T-helper 1 cell (primary cell): ENCODE measurements around the gene WDR6.

ENCODE experiments used
- DNase-seq, 5 donors: peaks; one replicate each; pipeline ENCODE4 v3.0.0-alpha.2; 2012 to 2020
- total RNA-seq, 4 donors: gene quantifications; one replicate each; lab custom pipeline; 2026; lab: John Stamatoyannopoulos, UW

WDR6 gene, protein sequence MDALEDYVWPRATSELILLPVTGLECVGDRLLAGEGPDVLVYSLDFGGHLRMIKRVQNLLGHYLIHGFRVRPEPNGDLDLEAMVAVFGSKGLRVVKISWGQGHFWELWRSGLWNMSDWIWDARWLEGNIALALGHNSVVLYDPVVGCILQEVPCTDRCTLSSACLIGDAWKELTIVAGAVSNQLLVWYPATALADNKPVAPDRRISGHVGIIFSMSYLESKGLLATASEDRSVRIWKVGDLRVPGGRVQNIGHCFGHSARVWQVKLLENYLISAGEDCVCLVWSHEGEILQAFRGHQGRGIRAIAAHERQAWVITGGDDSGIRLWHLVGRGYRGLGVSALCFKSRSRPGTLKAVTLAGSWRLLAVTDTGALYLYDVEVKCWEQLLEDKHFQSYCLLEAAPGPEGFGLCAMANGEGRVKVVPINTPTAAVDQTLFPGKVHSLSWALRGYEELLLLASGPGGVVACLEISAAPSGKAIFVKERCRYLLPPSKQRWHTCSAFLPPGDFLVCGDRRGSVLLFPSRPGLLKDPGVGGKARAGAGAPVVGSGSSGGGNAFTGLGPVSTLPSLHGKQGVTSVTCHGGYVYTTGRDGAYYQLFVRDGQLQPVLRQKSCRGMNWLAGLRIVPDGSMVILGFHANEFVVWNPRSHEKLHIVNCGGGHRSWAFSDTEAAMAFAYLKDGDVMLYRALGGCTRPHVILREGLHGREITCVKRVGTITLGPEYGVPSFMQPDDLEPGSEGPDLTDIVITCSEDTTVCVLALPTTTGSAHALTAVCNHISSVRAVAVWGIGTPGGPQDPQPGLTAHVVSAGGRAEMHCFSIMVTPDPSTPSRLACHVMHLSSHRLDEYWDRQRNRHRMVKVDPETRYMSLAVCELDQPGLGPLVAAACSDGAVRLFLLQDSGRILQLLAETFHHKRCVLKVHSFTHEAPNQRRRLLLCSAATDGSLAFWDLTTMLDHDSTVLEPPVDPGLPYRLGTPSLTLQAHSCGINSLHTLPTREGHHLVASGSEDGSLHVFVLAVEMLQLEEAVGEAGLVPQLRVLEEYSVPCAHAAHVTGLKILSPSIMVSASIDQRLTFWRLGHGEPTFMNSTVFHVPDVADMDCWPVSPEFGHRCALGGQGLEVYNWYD
- 118 to 211 (median 183) reads per million in 4 donors for total RNA-seq

DNA sequence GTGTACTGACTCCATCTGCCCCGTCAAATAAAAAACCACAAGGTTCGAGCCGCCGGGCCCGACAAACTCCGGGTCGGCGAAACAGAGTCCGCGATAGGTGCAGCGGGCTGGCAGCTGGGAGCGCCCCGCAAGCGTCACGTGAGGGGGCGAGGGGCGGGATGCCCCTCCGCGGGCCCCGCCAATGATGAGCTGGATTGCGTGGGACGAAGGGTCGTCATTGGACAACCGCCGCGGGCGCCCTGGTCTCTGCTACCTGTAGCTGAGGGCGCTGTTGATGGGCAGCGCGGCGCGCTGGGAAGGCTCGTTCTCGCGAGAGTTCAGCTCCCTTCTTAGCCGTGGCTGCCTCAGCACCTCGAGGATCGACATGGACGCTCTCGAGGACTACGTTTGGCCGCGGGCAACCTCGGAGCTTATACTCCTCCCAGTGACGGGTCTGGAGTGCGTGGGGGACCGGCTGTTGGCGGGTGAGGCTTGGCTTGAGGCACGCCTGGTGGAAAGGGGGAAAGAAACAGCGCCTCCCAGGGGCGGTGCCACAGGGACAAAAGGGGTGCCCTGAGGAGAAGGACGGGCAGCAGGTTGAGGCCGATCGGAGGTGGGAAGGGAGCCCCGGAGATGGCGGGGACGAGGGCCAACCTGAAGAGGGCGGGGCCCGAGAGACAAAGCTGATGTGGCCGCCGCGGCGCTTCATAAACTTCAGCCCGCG is at the start of gene WDR6:
Gene WDR6 (plus strand): TSS at position 324 of the 703 bp plus-strand sequence. CDS start 41 bp downstream, at position 365.
- DNase-seq = peak; percentile 95 to 99 (median 97)

DNA sequence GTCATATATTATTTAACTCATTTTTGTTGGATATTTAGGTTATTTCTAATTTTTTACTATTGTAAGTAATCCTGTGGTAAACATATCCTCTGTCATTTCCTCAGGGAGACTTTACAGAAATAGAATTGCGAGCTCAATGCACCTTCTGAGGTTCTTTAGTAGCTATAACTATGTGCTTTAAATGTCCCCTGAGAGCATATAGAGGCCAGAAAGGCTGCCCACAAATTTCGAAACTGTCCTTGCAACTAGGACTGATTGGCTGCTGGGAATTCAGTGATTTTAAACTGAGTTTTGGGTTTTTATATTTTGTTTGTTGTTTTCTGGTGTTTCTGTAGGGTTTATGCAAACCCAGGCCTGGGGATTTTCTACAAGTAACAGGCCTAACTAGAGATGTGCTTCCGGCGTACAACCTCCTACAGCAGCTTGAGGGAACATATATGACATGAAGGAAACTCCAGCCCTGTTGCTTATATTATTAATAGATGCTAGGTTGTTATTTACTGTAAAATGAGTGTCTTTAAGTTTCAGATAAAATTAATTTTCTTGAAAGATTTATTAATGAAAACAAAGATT is 46.3 kb upstream of the WDR6 start:
- DNase-seq = no peak

DNA sequence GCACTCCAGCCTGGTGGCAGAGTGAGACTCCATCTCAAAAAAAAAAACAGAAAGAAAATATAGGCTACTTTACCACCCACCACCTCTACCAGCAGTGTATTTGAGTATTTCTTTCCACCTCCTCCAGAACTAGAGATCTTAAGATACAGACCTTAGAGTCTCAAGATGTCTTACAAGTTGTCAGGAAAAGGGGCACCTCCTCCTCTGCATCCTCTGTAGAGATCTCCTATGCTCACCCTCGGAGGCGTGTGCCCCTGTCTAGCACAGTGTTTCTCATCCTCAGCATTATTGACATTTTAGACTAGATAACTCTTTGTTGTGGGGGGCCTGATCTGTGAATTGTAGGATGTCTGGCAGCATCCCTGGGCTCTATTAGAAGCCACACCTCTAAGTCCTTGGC is 44.9 kb upstream of the WDR6 start:
- no peak for DNase-seq

DNA sequence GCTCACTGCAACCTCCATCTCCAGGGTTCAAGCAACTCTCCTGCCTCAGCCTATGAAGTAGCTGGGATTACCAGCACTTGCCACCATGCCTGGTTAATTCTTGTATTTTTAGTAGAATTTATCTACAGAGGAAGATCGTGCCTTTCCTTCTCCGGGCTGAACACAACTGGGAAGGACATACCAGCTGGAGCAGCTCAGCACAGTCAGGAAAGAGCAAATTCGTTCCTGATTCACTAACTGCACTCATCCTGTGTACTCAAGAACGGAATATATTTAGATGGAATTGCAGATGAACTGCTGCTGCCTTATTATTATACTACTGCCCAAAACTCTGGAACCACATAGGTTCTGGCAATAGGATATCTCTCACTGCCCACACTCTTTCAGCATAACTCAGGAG is 44.3 kb upstream of the WDR6 start:
- no peak for DNase-seq

DNA sequence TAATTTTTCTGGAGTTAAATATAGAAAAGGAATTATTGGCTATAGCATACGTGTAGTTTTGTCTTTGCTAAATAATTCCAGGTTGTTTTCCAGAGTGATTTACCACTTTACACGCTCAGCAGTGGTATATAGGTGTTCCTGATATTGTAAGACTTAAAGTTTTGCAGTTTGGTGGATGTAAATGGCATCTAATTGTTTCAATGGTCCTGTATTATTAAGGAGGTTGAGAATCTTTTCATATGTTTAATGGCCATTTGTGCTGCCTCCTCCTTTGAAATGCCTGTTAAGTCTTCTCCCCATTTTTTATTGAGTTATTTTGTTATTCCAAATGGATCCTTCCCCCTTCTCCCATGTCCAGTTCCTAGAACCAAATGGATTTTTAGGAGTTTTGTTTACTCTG is 43.6 kb upstream of the WDR6 start:
- DNase-seq = no peak

DNA sequence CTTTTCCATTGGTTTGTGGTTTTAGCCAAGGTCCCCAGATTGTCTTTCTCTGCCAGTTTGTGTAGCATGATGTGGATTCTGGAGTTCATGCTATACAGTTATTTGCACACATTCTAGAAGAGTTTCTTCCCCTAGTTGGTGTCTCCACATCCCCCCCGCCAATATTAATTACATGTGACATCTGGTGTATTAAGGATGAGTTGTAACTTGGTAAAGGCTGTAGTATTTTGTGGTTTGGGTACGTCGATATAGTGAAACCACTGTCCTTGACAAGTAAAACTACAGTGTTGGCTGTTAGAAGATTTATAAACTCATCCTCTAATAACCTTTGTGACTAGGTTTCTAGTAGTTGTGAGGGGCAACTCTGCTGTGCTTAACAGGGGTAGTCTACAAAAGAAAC is 40.8 kb upstream of the WDR6 start:
- DNase-seq = peak in 1 of 5 donors; percentile 15

DNA sequence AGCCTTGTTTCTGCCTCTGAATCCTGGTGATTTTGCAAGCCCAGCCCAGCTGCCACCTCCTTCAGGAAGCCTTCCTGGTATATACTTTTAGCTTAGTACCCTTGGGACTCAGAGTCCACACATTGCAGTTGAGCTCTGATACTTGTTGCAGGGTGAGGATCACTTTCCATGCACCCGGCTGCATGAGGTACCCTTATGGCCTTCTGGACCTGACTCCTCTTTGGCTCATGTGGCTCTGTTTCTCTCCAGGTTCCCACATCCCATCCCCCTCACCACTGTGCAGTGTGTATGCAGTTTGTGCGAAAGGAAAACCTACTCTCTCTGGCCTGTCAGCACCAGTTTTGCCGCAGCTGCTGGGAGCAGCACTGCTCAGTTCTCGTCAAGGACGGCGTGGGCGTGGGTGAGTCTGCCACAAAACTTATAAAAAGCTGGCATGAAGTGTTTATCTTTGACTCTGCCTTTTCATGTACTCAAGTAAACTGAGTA is 40.3 kb upstream of the WDR6 start:
- DNase-seq = no peak

DNA sequence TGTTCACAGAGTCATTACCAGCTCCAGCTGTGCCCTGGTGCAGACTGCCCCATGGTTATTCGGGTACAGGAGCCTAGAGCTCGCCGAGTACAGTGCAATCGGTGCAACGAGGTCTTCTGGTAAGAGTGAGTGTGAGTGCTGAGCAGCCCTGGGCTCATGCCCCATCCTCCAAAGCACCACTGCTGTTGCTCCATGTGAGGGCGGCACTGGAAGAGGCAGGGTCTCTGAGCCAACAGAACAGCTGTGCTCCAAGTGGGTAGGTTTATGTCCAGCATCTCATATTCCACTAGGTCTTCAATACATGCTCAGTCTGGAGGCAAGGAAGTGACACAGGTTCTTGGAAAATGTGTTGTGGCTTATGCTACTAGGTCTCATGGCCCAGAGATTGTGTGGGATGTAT is 36.6 kb upstream of the WDR6 start:
- DNase-seq = no peak

DNA sequence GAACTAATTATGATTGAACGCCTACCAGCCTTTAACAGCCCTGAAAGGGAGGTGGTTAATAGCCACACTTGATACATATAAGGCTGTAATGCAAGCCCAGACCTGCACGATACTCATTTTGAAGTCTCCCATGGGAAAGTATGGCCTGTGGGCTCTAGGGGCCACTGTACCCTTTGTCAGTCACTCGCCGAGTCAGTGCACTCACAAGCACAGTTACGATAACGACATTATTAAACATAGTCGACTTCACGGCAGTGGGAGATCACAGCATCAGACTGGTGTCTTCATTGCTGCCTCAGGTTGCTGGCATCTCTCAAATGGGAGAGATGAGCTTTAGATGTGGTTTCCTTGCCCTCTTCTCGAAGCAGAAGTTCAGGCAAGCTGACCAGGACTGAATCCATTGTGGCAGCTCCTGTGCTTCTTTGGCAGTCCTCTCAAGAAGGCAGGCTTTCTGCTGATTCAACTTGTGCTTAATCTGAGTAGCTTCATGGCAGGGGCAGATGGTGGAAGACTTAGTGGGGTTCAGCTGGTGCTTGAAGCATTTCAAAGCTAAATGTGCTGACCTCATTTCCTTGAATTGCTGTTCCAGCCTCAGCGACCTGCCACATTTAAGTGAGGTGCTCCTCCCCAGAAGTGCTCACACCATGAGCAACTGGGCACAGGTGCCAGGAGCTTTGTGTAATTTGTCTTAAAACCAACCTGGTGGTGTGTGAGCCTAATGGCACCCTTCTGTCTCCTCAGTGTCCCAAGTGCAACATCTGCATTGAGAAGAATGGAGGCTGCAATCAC is 32.9 kb upstream of the WDR6 start:
- no peak for DNase-seq

DNA sequence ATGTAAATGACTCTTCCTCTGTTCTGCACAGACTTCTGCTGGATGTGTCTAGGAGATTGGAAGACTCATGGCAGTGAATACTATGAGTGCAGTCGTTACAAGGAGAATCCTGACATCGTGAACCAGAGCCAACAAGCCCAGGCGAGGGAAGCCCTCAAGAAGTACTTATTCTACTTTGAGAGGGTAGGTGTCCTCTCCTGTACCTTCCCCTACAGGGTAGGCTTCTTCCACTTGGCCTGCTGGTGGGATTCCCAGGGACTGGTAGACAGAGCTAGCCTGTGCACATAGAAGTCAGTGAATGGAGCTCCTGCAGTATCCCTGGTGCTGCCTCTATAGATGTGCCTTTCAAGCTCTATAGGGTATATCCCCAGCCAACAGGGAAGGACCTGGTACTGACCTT is 27.7 kb upstream of the WDR6 start:
- no peak for DNase-seq

DNA sequence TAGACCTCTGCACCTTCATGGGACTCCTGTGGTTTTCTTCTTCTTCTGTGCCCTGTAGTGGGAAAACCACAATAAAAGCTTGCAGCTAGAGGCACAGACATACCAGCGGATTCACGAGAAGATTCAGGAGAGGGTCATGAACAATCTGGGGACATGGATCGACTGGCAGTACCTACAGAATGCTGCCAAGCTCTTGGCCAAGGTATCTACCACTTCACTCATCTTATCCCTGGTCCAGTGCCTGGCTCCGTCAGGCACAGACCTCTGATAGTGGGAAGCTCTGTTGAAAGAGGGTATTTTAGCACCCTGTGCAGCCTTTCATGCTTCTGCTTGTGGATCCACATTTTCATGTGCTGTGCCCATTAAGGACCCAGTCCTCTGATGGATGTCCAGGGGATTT is 26.9 kb upstream of the WDR6 start:
- DNase-seq = no peak

DNA sequence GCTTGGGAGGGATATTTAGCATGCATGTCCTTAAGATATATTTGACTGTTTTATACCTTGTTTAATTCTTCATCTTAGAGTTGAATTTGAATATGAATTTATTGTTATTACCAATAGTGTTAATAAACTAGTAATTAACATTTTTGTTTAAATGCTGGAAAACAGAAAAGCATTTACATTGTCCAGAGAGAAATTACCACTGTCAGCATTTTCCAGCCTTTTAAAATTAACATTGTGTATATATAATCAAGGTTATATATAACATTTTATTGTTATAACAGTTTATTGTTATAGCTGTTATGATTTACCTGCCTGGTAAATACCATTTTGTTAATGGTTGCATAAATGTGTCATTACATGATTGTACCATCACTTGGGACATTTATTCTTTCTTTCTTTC is 25.2 kb upstream of the WDR6 start:
- no peak for DNase-seq

DNA sequence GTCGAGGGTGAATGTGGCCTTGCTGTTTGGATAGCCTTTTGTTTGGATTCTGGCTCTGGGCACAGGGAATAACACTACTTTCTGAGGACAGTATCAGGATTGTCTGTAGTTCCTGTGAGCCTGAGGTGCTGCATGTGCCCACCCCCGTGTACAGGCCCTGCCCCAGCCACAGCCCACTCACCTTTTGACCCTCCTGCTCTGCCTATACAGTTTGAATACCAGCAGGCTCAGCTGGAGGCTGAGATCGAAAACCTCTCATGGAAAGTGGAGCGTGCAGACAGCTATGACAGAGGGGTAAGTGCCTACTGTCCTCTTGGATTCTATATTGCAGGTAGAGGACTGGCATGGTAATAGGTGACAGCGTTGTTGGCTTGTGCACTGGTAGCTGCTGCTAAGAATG is 24.5 kb upstream of the WDR6 start:
- DNase-seq = no peak

DNA sequence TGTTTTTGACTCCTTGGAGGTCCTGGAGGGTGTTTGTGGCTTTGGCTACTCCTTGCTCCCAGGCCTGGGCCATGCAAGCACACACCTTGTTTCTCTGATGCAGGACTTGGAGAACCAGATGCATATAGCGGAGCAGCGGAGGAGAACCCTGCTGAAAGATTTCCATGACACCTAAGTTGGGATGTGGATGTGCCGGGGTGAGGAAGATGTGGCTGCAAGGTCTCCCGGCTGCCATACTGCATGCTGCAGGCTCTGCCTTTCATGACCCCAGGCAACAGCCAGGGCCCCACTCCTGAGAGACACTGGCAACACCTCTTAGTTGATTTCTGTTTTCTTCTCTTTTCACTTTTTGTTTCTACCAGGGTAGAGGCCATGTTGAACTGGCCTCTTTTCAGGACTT is 24.1 kb upstream of the WDR6 start:
- DNase-seq = no peak

DNA sequence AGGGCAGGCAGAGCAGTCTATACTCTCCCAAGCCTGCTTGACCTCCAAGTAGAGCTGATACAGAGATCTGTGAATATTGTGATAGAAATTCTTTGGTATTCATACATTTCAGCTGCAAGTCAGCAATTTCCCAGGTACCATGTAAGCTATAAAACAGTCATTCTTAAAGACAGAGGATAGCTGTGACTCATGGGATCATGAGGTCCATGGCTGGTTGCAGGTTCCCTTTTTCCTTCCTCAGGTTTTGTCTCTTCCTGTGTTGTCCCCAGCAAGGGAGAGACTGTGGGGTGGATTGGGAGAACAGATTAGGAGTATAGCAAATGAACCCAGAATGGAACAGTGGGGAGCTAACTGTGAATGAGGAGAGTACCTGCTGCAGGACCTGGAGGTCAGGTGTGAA is 22.5 kb upstream of the WDR6 start:
- no peak for DNase-seq

DNA sequence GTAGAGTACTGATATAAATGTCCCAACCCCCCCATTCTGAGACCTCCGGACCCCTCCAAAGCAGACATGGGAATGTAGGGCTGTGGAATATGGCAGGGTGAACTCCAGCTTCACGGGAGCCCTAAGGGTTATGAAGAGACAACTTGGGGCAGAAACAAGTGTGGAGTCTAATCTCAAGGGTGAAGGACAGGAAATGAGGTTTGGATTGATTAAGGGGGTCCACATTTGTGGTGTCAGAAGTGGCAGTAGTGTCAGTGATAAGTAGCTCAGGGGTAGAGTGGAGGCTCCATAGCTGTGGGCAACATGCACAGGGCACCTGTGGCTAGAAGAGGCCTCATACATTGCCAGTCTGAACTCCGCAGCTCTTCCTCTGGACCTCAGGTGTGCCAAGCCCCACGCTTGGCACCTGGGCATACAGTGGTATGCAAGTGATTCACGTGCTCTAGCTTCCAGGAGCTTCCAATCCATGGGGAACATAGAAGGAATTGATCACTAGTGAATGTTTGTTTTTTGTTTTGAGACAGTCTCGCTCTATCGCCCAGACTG is 21.3 kb upstream of the WDR6 start:
- DNase-seq = no peak

DNA sequence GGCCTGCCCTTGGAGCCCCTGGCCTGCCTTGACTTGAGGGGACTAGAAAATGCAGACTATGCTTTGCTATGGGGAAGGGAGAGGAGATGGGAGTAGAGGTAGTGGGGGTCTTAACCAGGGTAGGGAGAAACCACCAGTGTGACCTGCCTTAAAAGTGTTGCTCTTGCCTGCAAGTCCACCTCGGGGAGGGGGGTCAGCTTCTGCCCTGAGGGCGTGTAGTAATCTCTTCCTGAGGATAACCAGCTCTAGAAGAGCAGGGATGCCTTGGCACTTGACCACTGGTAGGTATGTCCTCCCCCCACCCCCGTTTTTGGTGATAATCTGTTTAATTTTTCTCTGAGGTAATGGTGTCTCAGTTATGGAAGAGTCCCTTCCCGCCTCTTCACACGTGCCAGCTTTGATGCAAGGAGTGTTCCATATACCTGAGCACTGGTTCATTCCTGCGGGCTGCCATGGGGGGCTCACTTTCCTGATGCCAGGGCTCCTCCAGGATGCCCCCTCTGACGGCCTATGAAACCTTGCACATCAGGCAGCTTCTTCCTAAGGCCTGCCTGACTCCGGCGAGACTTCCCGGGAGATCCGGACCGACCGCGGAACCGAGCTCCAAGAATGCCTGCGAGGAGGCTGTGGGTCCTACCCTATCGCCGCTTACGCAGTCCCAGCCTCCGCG is 17.9 kb upstream of the WDR6 start:
- DNase-seq = no peak

DNA sequence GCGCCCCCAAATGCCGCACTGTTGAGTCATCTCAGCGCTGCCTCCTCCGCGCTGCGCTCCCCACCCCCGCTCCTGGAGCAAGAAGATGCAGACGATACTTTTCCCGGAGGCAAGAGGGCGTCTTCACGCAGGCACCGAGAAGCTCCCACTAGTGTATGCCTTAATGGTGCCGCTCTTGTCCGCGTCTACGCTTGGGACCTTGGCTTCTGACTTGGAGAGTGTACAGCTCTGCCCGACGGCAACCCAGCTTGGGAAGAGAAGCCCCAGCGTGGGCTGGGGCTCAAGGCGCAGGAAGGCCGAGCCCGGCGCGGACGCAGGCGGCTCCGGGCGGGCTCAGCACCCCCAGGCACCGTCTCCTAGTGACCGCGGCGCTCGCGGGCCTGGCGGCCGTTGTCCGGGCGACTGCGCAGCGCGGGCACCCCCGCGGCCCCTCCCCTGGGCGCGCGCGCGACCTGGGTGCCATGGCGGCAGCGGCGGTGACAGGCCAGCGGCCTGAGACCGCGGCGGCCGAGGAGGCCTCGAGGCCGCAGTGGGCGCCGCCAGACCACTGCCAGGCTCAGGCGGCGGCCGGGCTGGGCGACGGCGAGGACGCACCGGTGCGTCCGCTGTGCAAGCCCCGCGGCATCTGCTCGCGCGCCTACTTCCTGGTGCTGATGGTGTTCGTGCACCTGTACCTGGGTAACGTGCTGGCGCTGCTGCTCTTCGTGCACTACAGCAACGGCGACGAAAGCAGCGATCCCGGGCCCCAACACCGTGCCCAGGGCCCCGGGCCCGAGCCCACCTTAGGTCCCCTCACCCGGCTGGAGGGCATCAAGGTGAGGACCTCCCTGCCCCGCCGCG is 17.2 kb upstream of the WDR6 start, which contains the start of gene P4HTM:
Gene P4HTM (plus strand): TSS at position 446 of the 840 bp plus-strand sequence. CDS start 16 bp downstream, at position 462.
- peak; percentile 46 to 76 (median 57) for DNase-seq
